ENCODE results near the gene LRRC8D.

DNA sequence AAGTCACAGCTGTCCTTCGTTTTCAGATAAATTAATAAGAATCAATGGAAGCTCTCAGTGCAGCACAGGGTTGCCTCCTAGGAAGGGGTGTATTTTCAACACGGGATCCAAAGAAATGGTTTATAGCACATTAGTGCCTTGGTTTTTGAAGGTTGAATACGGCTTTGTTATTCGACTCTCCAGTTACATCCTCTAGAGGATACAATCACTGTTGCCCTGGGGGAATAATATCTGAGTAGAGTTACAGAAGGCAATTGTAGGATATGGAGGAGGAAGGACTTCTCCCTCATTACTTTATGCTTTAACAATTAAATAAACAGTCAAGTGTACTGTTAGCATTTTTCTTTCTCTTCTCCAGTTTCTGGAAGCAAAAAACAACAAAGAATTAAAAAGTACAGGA lies 159.8 kb downstream of the LRRC8D start:
- TF ChIP-seq, protein P1, sequence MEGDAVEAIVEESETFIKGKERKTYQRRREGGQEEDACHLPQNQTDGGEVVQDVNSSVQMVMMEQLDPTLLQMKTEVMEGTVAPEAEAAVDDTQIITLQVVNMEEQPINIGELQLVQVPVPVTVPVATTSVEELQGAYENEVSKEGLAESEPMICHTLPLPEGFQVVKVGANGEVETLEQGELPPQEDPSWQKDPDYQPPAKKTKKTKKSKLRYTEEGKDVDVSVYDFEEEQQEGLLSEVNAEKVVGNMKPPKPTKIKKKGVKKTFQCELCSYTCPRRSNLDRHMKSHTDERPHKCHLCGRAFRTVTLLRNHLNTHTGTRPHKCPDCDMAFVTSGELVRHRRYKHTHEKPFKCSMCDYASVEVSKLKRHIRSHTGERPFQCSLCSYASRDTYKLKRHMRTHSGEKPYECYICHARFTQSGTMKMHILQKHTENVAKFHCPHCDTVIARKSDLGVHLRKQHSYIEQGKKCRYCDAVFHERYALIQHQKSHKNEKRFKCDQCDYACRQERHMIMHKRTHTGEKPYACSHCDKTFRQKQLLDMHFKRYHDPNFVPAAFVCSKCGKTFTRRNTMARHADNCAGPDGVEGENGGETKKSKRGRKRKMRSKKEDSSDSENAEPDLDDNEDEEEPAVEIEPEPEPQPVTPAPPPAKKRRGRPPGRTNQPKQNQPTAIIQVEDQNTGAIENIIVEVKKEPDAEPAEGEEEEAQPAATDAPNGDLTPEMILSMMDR (IDR thresholded peaks at IDR 0.05) = no peak
- no peak for TF ChIP-seq POLR2A (IDR thresholded peaks at IDR 0.05)
